NT2/D1 (cell line): Measurements from ENCODE around the gene HNRNPU.

ENCODE experiments used
- SUZ12 ChIP-seq: IDR thresholded peaks from 2 replicates; pipeline ENCODE4 v1.6.1; 2011; ENCODE audit not compliant: insufficient read length, insufficient read depth; ENCODE audit errors: extremely low read depth
- YY1 ChIP-seq: IDR thresholded peaks from 2 replicates; pipeline ENCODE4 v1.6.1; 2011; ENCODE audit not compliant: insufficient read length, insufficient read depth
- ZNF274 ChIP-seq: IDR thresholded peaks from 2 replicates; pipeline ENCODE4 v1.6.1; 2011; ENCODE audit warnings: mild to moderate bottlenecking, low read depth, low read length

DNA sequence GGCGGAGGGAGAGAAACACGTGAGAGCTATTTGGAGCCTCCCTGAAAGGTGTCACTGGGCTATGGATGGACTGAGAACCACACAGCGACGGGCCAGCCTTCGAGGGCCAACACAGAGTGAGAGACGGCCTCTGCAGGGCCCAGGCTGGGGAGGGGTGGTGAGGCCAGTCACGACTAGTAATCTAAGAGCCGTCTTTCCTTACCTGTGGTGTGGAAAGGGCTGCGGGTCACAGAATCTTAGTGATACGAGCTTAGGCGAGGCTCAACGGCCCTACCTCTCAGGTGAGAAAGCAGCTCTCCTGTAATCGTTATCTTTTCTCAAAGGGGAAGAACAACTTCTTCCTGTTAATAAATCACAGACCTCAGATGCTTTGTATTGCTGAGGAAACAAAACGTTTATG lies 62.3 kb downstream of the HNRNPU start:
- TF ChIP-seq YY1: no peak
- no peak for TF ChIP-seq SUZ12
- no peak for TF ChIP-seq ZNF274
